Glutamatergic neuron (in vitro differentiated cells): ENCODE measurements around the gene KHNYN. TPM values are rescaled to one million over a fixed set of nuclear protein-coding genes. Genes with fewer than 3 reads are reported as not detected.

Experiments used
- DNase-seq: peaks from one replicate; pipeline ENCODE4 v3.0.0; 2022
- H3K27ac Mint-ChIP-seq: one replicate; pipeline ENCODE4 v1.8.0; 2020; ENCODE audit warnings: mild to moderate bottlenecking, mixed read lengths, inconsistent platforms; ENCODE audit not compliant: unreplicated experiment
- H3K27me3 Mint-ChIP-seq: one replicate; pipeline ENCODE4 v1.8.0; 2020; ENCODE audit warnings: mild to moderate bottlenecking, moderate library complexity, mixed read lengths, inconsistent platforms; ENCODE audit not compliant: unreplicated experiment
- H3K36me3 Mint-ChIP-seq: one replicate; pipeline ENCODE4 v1.8.0; 2020; ENCODE audit warnings: mild to moderate bottlenecking, mixed read lengths, inconsistent platforms; ENCODE audit not compliant: unreplicated experiment
- H3K4me1 Mint-ChIP-seq: one replicate; pipeline ENCODE4 v1.8.0; 2020; ENCODE audit warnings: mild to moderate bottlenecking, low read depth, mixed read lengths, inconsistent platforms; ENCODE audit not compliant: unreplicated experiment
- H3K4me3 Mint-ChIP-seq: one replicate; pipeline ENCODE4 v1.8.0; 2020; ENCODE audit warnings: mild to moderate bottlenecking, mixed read lengths, inconsistent platforms; ENCODE audit not compliant: unreplicated experiment
- H3K9me3 Mint-ChIP-seq: one replicate; pipeline ENCODE4 v1.8.0; 2020; ENCODE audit warnings: mild to moderate bottlenecking, moderate library complexity, mixed read lengths, inconsistent platforms; ENCODE audit not compliant: unreplicated experiment
- CTCF ChIP-seq: fragments of 200-600 bp; sonication (generic); IDR thresholded peaks from one replicate; pipeline ENCODE4 v1.5.0; 2021; ENCODE audit not compliant: partially characterized antibody, unreplicated experiment
- total RNA-seq: library from RNA; stranded (reverse); fragmentation: NEBNext Ultra II Directional; extraction: Animal tissue kit (Norgen Biotek cat#: 25700); gene quantifications from one replicate; pipeline ENCODE4 v1.2.1, GENCODE V29; 2021; ENCODE audit not compliant: unreplicated experiment

KHNYN gene
- total RNA-seq, 1 donor from 2014 or later: 28.9 TPM

- H3K36me3 Mint-ChIP-seq: no peaks in the 10 kb centered on the region
- peaks cover 44% of the 10 kb centered on the region for H3K4me1 Mint-ChIP-seq
- peaks cover 2% of the 10 kb centered on the region for H3K9me3 Mint-ChIP-seq
- DNase-seq: no peak
- peak overlapping the region; percentile 22 for H3K27ac Mint-ChIP-seq
- H3K4me3 Mint-ChIP-seq: peak overlapping the region; percentile 75
- TF ChIP-seq CTCF: no peak
- H3K27me3 Mint-ChIP-seq: peaks cover 5% of the 10 kb centered on the region
Measured at GRCh38 chr14:24401810-24402702, 27.7 kb upstream of the KHNYN start.

GRCh38 chr14:24403294-24403998, 26.3 kb upstream of the KHNYN start:
- peaks cover 5% of the 10 kb centered on the region for H3K27me3 Mint-ChIP-seq
- H3K4me3 Mint-ChIP-seq: peak overlapping the region; percentile 65
- peaks cover 44% of the 10 kb centered on the region for H3K4me1 Mint-ChIP-seq
- H3K9me3 Mint-ChIP-seq: peaks cover 2% of the 10 kb centered on the region
- no peak for DNase-seq
- H3K27ac Mint-ChIP-seq: no peak overlapping the region
- no peaks in the 10 kb centered on the region for H3K36me3 Mint-ChIP-seq
- TF ChIP-seq CTCF: no peak

- no peak for TF ChIP-seq CTCF
- Mint-ChIP-seq H3K4me1 (peaks cover 44% of the 10 kb centered on the region), H3K27ac (no peak overlapping the region), H3K36me3 (no peaks in the 10 kb centered on the region), H3K4me3 (no peak overlapping the region), H3K9me3 (peaks cover 2% of the 10 kb centered on the region), H3K27me3 (peaks cover 5% of the 10 kb centered on the region)
- no peak for DNase-seq
Measured at GRCh38 chr14:24404814-24405213, 24.9 kb upstream of the KHNYN start.

GRCh38 chr14:24406416-24406815, 23.3 kb upstream of the KHNYN start:
- no peak overlapping the region for H3K27ac Mint-ChIP-seq
- TF ChIP-seq CTCF: no peak
- DNase-seq: no peak
- H3K36me3 Mint-ChIP-seq: no peaks in the 10 kb centered on the region
- no peak overlapping the region for H3K4me3 Mint-ChIP-seq
- H3K4me1 Mint-ChIP-seq: peaks cover 38% of the 10 kb centered on the region
- H3K9me3 Mint-ChIP-seq: peaks cover 3% of the 10 kb centered on the region
- peaks cover 3% of the 10 kb centered on the region for H3K27me3 Mint-ChIP-seq
